ENCODE results near the gene TRAF4.
"Not testable (repeated sequence)": the region's sequence is repeated elsewhere in the genome, so short reads cannot be mapped to it uniquely, and the experiment has no call there.

Gene TRAF4

GRCh38 chr17:28783161-28783560 lies 39.4 kb downstream of the TRAF4 start:
- TF ChIP-seq, protein P1, sequence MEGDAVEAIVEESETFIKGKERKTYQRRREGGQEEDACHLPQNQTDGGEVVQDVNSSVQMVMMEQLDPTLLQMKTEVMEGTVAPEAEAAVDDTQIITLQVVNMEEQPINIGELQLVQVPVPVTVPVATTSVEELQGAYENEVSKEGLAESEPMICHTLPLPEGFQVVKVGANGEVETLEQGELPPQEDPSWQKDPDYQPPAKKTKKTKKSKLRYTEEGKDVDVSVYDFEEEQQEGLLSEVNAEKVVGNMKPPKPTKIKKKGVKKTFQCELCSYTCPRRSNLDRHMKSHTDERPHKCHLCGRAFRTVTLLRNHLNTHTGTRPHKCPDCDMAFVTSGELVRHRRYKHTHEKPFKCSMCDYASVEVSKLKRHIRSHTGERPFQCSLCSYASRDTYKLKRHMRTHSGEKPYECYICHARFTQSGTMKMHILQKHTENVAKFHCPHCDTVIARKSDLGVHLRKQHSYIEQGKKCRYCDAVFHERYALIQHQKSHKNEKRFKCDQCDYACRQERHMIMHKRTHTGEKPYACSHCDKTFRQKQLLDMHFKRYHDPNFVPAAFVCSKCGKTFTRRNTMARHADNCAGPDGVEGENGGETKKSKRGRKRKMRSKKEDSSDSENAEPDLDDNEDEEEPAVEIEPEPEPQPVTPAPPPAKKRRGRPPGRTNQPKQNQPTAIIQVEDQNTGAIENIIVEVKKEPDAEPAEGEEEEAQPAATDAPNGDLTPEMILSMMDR (IDR thresholded peaks at IDR 0.05; ENCODE audit: control extremely low read depth, extremely low read depth, low read depth, missing control alignments) = no peak
- ChIA-PET CTCF (interaction anchor here (0.8 to 2.2 kb wide), 4 partner anchors 9 to 20 kb away, joined by 3 to 6 read pairs (median 4); no protein-coding TSS in a partner anchor), POLR2A (no interaction called here)
- DNase-seq (ENCODE audit: extremely low spot score) = no peak

DNA sequence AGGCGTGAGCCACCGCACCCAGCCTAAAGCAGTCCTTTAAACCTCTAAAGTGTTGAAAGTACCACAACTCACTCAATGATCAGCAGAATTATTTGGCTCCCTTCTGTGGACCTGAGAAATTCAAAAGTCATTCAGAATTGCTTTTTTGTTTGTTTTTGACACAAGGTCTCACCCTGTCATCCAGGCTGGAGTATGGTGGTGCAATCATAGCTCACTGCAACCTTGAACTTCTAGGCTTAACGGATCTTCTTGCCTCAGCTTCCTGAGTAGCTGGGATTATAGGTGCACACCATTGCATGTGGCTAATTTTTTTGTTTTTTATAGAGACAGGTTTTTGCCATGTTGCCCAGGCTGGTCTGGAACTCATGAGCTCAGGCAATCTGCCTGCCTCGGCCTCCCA lies 44.3 kb downstream of the TRAF4 start:
- ChIA-PET CTCF (interaction anchor here (0.9 to 2.5 kb wide), 6 partner anchors 12 to 61 kb away, joined by 3 to 12 read pairs (median 4); partner anchors contain the start of gene TLCD1), POLR2A (interaction anchor here (1.0 kb wide), 1 partner anchor 16 kb away, joined by 3 read pairs; no protein-coding TSS in a partner anchor)
- no peak for DNase-seq (ENCODE audit: extremely low spot score)
- TF ChIP-seq, protein P1 (IDR thresholded peaks at IDR 0.05; ENCODE audit: control extremely low read depth, extremely low read depth, low read depth, missing control alignments) = no peak

DNA sequence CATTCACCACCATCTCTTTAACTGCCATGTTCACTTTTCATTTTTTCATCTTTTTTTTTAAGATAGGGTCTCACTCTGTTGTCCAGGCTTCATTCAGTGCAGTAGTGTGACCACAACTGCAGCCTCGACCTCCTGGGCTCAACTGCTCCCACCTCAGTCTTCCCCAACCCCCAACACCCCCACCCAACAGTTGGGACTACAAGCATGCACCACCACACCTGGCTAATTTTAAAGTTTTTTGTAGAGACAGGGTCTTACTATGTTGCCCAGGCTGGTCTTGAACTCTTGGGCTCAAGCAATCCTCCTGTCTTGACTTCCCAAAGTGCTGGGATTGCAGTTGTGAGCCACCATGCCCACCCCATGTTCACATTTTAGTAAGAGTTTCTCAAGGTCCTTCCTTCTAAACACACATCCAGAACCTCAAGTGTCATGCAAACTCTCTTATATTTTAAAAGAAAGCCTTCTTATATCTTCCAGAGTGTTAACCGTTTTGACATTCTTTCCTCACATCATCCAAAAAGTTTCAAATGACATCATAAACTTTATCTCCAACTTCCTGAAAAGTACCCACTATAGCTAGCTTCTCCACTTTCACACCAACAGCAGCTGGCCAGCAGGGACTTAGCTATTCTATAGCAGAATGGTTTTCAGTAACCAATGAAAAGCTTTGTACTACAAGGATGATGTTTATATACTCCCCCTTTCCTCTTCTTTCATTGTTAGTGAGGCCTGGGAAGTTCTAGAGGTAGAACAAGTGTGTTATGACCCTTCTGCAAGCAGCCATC lies 49.3 kb downstream of the TRAF4 start:
- TF ChIP-seq, protein P1 (IDR thresholded peaks at IDR 0.05; ENCODE audit: control extremely low read depth, extremely low read depth, low read depth, missing control alignments) = no peak
- ChIA-PET CTCF (interaction anchor here (0.7 to 2.2 kb wide), 4 partner anchors 10 to 29 kb away, joined by 3 to 9 read pairs (median 4); no protein-coding TSS in a partner anchor), POLR2A (no interaction called here)
- no peak for DNase-seq (ENCODE audit: extremely low spot score)

- POLR2A ChIA-PET; DNase-seq (ENCODE audit: extremely low spot score): not testable (repeated sequence)
- CTCF ChIA-PET = interaction anchor here (1.2 to 2.2 kb wide), 2 partner anchors 31 kb away, joined by 3 to 9 read pairs; no protein-coding TSS in a partner anchor
Observed at GRCh38 chr17:28794846-28795441, 51.1 kb downstream of the TRAF4 start.

DNA sequence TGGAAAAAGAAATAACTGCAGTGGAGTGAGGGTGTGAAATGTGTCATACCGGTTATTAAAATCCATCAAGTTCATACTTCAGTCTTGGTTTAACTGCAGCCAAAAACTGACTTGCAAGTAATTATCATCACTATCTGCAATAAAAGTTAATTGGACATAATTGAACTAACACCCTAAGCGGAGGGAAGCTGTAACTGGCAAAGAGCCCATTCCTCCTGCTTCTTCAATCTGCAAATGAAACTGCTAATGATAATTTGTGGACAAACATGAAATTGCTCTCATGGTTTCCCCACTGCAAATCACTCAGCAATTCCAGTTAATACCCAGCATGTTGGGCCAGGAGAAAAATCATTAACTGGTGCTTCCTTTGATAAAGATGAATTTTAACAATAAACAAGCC lies 52.3 kb downstream of the TRAF4 start:
- TF ChIP-seq, protein P1 (IDR thresholded peaks at IDR 0.05; ENCODE audit: control extremely low read depth, extremely low read depth, low read depth, missing control alignments) = no peak
- CTCF ChIA-PET = interaction anchor here (1.2 kb wide), 1 partner anchor 32 kb away, joined by 3 read pairs; no protein-coding TSS in a partner anchor
- POLR2A ChIA-PET = no interaction called here
- DNase-seq (ENCODE audit: extremely low spot score) = no peak

Measured in GM10248 (cell line).